ENCODE measurements around the gene CCT6A.
"Not testable (repeated sequence)": the region's sequence is repeated elsewhere in the genome, so short reads cannot be mapped to it uniquely, and the experiment has no call there.

Gene CCT6A

GRCh38 chr7:56051339-56052191 is at the start of gene CCT6A, which contains the start of gene PSPH:
Gene CCT6A (plus strand): TSS chr7:56051765. CDS start chr7:56051849, 84 bp downstream.
Gene PSPH (minus strand): TSS chr7:56051444. CDS start chr7:56021212, 30,232 bp downstream.
- peak; percentile 95 for DNase-seq
- peaks cover 63% of the 10 kb centered on the region for H3K36me3 Mint-ChIP-seq (ENCODE audit: low read depth)
- peaks cover 52% of the 10 kb centered on the region for H3K4me1 Mint-ChIP-seq (ENCODE audit: low read depth)
- H3K4me3 Mint-ChIP-seq, result peak within 1 kb of the TSS; percentile 90
- H3K9me3 Mint-ChIP-seq, result no peaks in the 10 kb centered on the region
- H3K27ac Mint-ChIP-seq, result peak within 1 kb of the TSS; percentile 96
- no peaks in the 10 kb centered on the region for H3K27me3 Mint-ChIP-seq

GRCh38 chr7:56003749-56004148 is 47.8 kb upstream of the CCT6A start:
- Mint-ChIP-seq H3K9me3 (no peaks in the 10 kb centered on the region), H3K4me1 (ENCODE audit: low read depth) (peaks cover 17% of the 10 kb centered on the region), H3K27me3 (no peaks in the 10 kb centered on the region), H3K4me3 (no peak overlapping the region), H3K36me3 (ENCODE audit: low read depth) (peaks cover 15% of the 10 kb centered on the region), H3K27ac (no peak overlapping the region)
- no peak for DNase-seq

GRCh38 chr7:56007167-56007652 is 44.4 kb upstream of the CCT6A start:
- H3K27ac Mint-ChIP-seq, result no peak overlapping the region
- H3K27me3 Mint-ChIP-seq, result no peaks in the 10 kb centered on the region
- no peak overlapping the region for H3K4me3 Mint-ChIP-seq
- no peaks in the 10 kb centered on the region for H3K9me3 Mint-ChIP-seq
- peaks cover 16% of the 10 kb centered on the region for H3K36me3 Mint-ChIP-seq (ENCODE audit: low read depth)
- no peaks in the 10 kb centered on the region for H3K4me1 Mint-ChIP-seq (ENCODE audit: low read depth)
- no peak for DNase-seq

GRCh38 chr7:56007891-56008290 is 43.7 kb upstream of the CCT6A start:
- Mint-ChIP-seq H3K4me3 (no peak overlapping the region), H3K4me1 (ENCODE audit: low read depth) (no peaks in the 10 kb centered on the region), H3K36me3 (ENCODE audit: low read depth) (peaks cover 18% of the 10 kb centered on the region), H3K27me3 (no peaks in the 10 kb centered on the region), H3K27ac (no peak overlapping the region), H3K9me3 (no peaks in the 10 kb centered on the region)
- DNase-seq, result no peak

GRCh38 chr7:56009695-56010094 is 41.9 kb upstream of the CCT6A start:
- no peaks in the 10 kb centered on the region for H3K27me3 Mint-ChIP-seq
- no peaks in the 10 kb centered on the region for H3K4me1 Mint-ChIP-seq (ENCODE audit: low read depth)
- H3K4me3 Mint-ChIP-seq, result no peak overlapping the region
- DNase-seq, result no peak
- no peak overlapping the region for H3K27ac Mint-ChIP-seq
- peaks cover 28% of the 10 kb centered on the region for H3K36me3 Mint-ChIP-seq (ENCODE audit: low read depth)
- no peaks in the 10 kb centered on the region for H3K9me3 Mint-ChIP-seq

GRCh38 chr7:56017015-56017414 is 34.5 kb upstream of the CCT6A start:
- not testable (repeated sequence) for H3K4me1 Mint-ChIP-seq (ENCODE audit: low read depth); H3K27me3 Mint-ChIP-seq; H3K4me3 Mint-ChIP-seq; H3K27ac Mint-ChIP-seq; H3K9me3 Mint-ChIP-seq; DNase-seq
- H3K36me3 Mint-ChIP-seq (ENCODE audit: low read depth), result peaks cover 57% of the 10 kb centered on the region

- Mint-ChIP-seq H3K36me3 (ENCODE audit: low read depth) (peaks cover 50% of the 10 kb centered on the region), H3K9me3 (no peaks in the 10 kb centered on the region), H3K4me3 (no peak overlapping the region), H3K4me1 (ENCODE audit: low read depth) (no peaks in the 10 kb centered on the region), H3K27ac (no peak overlapping the region), H3K27me3 (no peaks in the 10 kb centered on the region)
- DNase-seq, result no peak
Measured at GRCh38 chr7:56019501-56019900, 32.1 kb upstream of the CCT6A start.

GRCh38 chr7:56023500-56023899 is 28.1 kb upstream of the CCT6A start:
- H3K4me1 Mint-ChIP-seq (ENCODE audit: low read depth), result no peaks in the 10 kb centered on the region
- H3K4me3 Mint-ChIP-seq, result no peak overlapping the region
- DNase-seq, result no peak
- no peaks in the 10 kb centered on the region for H3K27me3 Mint-ChIP-seq
- peaks cover 58% of the 10 kb centered on the region for H3K36me3 Mint-ChIP-seq (ENCODE audit: low read depth)
- no peaks in the 10 kb centered on the region for H3K9me3 Mint-ChIP-seq
- no peak overlapping the region for H3K27ac Mint-ChIP-seq

GRCh38 chr7:56026538-56026937 is 25.0 kb upstream of the CCT6A start:
- Mint-ChIP-seq H3K27ac (no peak overlapping the region), H3K27me3 (no peaks in the 10 kb centered on the region)

GRCh38 chr7:56028942-56029630 is 22.5 kb upstream of the CCT6A start:
- Mint-ChIP-seq H3K9me3 (no peaks in the 10 kb centered on the region), H3K36me3 (ENCODE audit: low read depth) (peaks cover 62% of the 10 kb centered on the region), H3K4me3 (no peak overlapping the region), H3K27ac (no peak overlapping the region), H3K27me3 (no peaks in the 10 kb centered on the region), H3K4me1 (ENCODE audit: low read depth) (peaks cover 12% of the 10 kb centered on the region)
- no peak for DNase-seq

More at GRCh38 chr7:56026538-56026937, 25.0 kb upstream of the CCT6A start:
- Mint-ChIP-seq H3K9me3 (no peaks in the 10 kb centered on the region), H3K4me3 (no peak overlapping the region), H3K4me1 (ENCODE audit: low read depth) (peaks cover 2% of the 10 kb centered on the region), H3K36me3 (ENCODE audit: low read depth) (peaks cover 59% of the 10 kb centered on the region)
- DNase-seq, result no peak

- no peak overlapping the region for H3K4me3 Mint-ChIP-seq
- H3K9me3 Mint-ChIP-seq, result no peaks in the 10 kb centered on the region
- no peak overlapping the region for H3K27ac Mint-ChIP-seq
- DNase-seq, result no peak
- peaks cover 14% of the 10 kb centered on the region for H3K4me1 Mint-ChIP-seq (ENCODE audit: low read depth)
- no peaks in the 10 kb centered on the region for H3K27me3 Mint-ChIP-seq
- peaks cover 57% of the 10 kb centered on the region for H3K36me3 Mint-ChIP-seq (ENCODE audit: low read depth)
Measured at GRCh38 chr7:56030340-56030739, 21.2 kb upstream of the CCT6A start.

- H3K36me3 Mint-ChIP-seq (ENCODE audit: low read depth), result peaks cover 50% of the 10 kb centered on the region
- H3K4me3 Mint-ChIP-seq, H3K27me3 Mint-ChIP-seq, H3K9me3 Mint-ChIP-seq, DNase-seq, H3K27ac Mint-ChIP-seq: not testable (repeated sequence)
- H3K4me1 Mint-ChIP-seq (ENCODE audit: low read depth), result peaks cover 14% of the 10 kb centered on the region
Measured at GRCh38 chr7:56031556-56031955, 20.0 kb upstream of the CCT6A start.

- Mint-ChIP-seq H3K36me3 (ENCODE audit: low read depth) (peaks cover 41% of the 10 kb centered on the region), H3K4me1 (ENCODE audit: low read depth) (peaks cover 14% of the 10 kb centered on the region), H3K4me3 (peak overlapping the region; percentile 47)
- not testable (repeated sequence) for DNase-seq, H3K27ac Mint-ChIP-seq, H3K27me3 Mint-ChIP-seq, H3K9me3 Mint-ChIP-seq
Measured at GRCh38 chr7:56032578-56032977, 19.0 kb upstream of the CCT6A start.

GRCh38 chr7:56033671-56034432 is 17.7 kb upstream of the CCT6A start:
- H3K4me3 Mint-ChIP-seq, result peak overlapping the region; percentile 82
- peak; percentile 81 for DNase-seq
- H3K27ac Mint-ChIP-seq, result peak overlapping the region; percentile 84
- H3K36me3 Mint-ChIP-seq (ENCODE audit: low read depth), result peaks cover 36% of the 10 kb centered on the region
- no peaks in the 10 kb centered on the region for H3K27me3 Mint-ChIP-seq
- H3K4me1 Mint-ChIP-seq (ENCODE audit: low read depth), result peaks cover 14% of the 10 kb centered on the region
- no peaks in the 10 kb centered on the region for H3K9me3 Mint-ChIP-seq
